Stimulated activated naive CD8-positive, alpha-beta T cell treated with anti-CD3 and anti-CD28 coated beads, Interleukin-15, amount 100 ng/mL, for 72 hours (primary cell): Measurements from ENCODE around the gene CMKLR1.

Source experiments
- ATAC-seq: fragments of 150-1000 bp; cut with Tn5 transposase; 2 replicates; pipeline ENCODE4 v1.10.0; 2021; ENCODE audit warnings: mild to moderate bottlenecking, moderate library complexity
- DNase-seq, 2 donors: peaks; one replicate each; pipeline ENCODE4 v3.0.0; 2021 to 2022
- H3K27ac Mint-ChIP-seq, 2 donors: one replicate each; pipeline ENCODE4 v1.8.0; 2022; ENCODE audit warnings: mild to moderate bottlenecking in 2 of 2, mixed read lengths in 2 of 2, moderate library complexity in 2 of 2
- H3K27me3 Mint-ChIP-seq: one replicate; pipeline ENCODE4 v1.8.0; 2022; ENCODE audit warnings: mixed read lengths
- H3K4me1 Mint-ChIP-seq: one replicate; pipeline ENCODE4 v1.8.0; 2022; ENCODE audit warnings: mild to moderate bottlenecking, mixed read lengths
- H3K4me3 Mint-ChIP-seq, 2 donors: one replicate each; pipeline ENCODE4 v1.8.0; 2022; ENCODE audit warnings: mild to moderate bottlenecking in 2 of 2, mixed read lengths in 2 of 2, moderate library complexity in 1 of 2
- H3K9me3 Mint-ChIP-seq, 2 donors: one replicate each; pipeline ENCODE4 v1.8.0; 2022; ENCODE audit warnings: mixed read lengths in 2 of 2

CMKLR1 gene

DNA sequence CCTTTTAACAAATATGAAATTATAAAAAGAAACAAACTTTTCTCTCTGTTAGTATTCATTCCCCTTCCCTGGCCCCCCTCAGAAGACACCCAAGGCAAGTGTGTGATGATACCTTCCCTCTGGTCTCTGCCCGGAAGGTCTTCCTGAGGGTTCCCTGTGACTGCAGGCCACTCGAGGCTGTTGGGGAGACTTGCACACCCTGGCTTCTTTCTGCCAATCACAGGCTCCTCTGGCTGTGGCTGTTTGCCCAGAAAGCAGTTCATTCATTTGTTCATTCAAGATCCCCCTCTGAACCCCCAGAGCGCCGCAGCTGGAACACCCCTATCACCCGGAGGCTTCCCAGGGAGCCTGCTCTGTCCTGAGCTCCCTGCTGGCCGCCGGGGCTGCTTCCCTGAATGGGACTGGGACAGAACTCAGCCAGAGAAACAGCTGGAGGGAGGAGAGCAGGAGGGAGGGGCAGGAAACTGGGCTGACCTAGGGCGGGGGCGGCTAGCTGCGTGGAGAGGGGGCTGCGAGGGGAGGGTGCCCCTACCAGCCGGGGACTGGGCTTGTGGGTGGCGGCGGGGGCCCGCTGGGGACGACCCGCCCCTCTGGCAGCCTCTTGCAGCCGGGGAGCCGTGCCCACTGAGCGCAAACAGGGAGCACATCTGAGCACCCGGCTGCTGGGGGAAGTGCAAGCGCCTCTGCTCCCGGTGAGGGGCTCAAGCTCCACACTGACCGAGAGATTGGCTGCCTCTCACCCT, at the start of gene CMKLR1:
Gene CMKLR1, minus strand, starts transcription at position 397 of the 743 bp plus-strand sequence. CDS start 45,720 bp downstream, outside the sequence.
- no peak for DNase-seq
- Mint-ChIP-seq H3K4me1 (peaks cover 9% of the 10 kb centered on the region), H3K9me3 (no peaks in the 10 kb centered on the region), H3K4me3 (no peak within 1 kb of the TSS), H3K27ac (peak within 1 kb of the TSS in 1 of 2 donors; percentile 61), H3K27me3 (peaks cover 53% of the 10 kb centered on the region)
- ATAC-seq = peak; percentile 36

DNA sequence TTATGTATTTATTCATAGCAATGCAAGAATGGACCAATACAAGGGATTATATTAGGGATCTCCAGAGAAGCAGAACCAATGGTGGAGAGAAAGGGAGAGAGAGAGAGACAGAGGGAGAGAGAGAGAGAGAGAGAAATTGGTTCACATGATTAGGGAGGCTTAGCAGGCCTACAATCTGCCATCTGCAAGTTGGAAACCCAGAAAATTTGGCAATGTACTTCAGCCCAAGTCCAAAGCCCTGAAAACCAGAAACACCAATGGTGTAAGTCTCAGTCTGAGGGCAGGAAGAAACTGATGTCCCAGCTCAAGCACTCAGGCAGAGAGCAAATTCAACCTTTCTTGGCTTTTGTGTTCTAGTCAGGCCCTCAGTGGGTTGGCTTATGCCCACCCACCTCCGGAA, 48.7 kb upstream of the CMKLR1 start:
- H3K4me1 Mint-ChIP-seq = no peaks in the 10 kb centered on the region
- ATAC-seq (no peak), DNase-seq (no peak)
- H3K27me3 Mint-ChIP-seq = peaks cover 28% of the 10 kb centered on the region
- no peak overlapping the region for H3K27ac Mint-ChIP-seq
- no peaks in the 10 kb centered on the region for H3K9me3 Mint-ChIP-seq
- H3K4me3 Mint-ChIP-seq = no peak overlapping the region

DNA sequence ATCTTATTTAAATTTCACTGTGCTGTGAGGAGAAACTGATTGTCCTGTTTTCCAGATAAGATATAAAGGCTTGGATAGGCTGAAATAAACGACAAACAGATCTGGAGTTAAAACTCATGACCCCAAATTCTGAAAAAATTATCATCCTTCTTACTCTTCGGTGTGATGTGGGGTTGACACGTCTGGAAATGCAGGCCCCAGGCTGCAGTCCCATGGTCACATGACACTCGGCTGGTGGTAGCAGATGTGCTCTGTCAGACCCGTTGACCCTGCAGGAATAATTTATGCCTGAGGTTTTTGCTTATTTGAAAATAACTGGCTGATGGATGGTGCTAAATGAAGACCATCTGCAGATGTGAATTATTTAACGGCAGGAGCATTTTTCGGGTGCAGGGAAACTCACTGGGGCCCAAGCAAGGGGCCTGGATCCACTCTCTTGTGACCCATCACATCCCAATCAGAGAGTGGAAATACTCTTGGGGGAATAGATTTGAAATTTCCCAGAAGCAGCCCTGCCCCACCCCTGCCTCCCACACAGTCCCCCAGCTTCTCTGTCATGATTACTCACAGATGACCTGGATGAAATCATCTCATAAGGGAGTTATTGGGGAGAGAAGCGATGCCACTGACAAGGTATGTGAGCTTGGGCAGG, 47.7 kb upstream of the CMKLR1 start:
- H3K9me3 Mint-ChIP-seq = no peaks in the 10 kb centered on the region
- no peak overlapping the region for H3K4me3 Mint-ChIP-seq
- peaks cover 18% of the 10 kb centered on the region for H3K27me3 Mint-ChIP-seq
- no peaks in the 10 kb centered on the region for H3K4me1 Mint-ChIP-seq
- no peak overlapping the region for H3K27ac Mint-ChIP-seq
- ATAC-seq (no peak), DNase-seq (no peak)

GRCh38 chr12:108382437-108382801, 43.3 kb upstream of the CMKLR1 start:
- DNase-seq = no peak
- H3K4me1 Mint-ChIP-seq = no peaks in the 10 kb centered on the region
- H3K27ac Mint-ChIP-seq = no peak overlapping the region
- no peak for ATAC-seq
- peaks cover 12% of the 10 kb centered on the region for H3K27me3 Mint-ChIP-seq
- peaks cover under 1 to 8% of the 10 kb centered on the region in 2 donors for H3K9me3 Mint-ChIP-seq
- no peak overlapping the region for H3K4me3 Mint-ChIP-seq

- Mint-ChIP-seq H3K27me3 (peaks cover 12% of the 10 kb centered on the region), H3K9me3 (peaks cover 5 to 12% of the 10 kb centered on the region in 2 donors), H3K4me1 (no peaks in the 10 kb centered on the region), H3K4me3 (no peak overlapping the region), H3K27ac (no peak overlapping the region)
- ATAC-seq (no peak), DNase-seq (no peak)
Observed at GRCh38 chr12:108381787-108382436, 42.8 kb upstream of the CMKLR1 start.

- Mint-ChIP-seq H3K9me3 (peaks cover 5 to 18% of the 10 kb centered on the region in 2 donors), H3K4me1 (no peaks in the 10 kb centered on the region), H3K4me3 (no peak overlapping the region), H3K27me3 (no peaks in the 10 kb centered on the region), H3K27ac (no peak overlapping the region)
- DNase-seq (no peak), ATAC-seq (no peak)
Observed at GRCh38 chr12:108380382-108380781, 41.3 kb upstream of the CMKLR1 start.

GRCh38 chr12:108379823-108380222, 40.7 kb upstream of the CMKLR1 start:
- ATAC-seq (no peak), DNase-seq (no peak)
- no peak overlapping the region for H3K4me3 Mint-ChIP-seq
- H3K27me3 Mint-ChIP-seq = no peaks in the 10 kb centered on the region
- H3K9me3 Mint-ChIP-seq = peaks cover 5 to 18% of the 10 kb centered on the region in 2 donors
- no peak overlapping the region for H3K27ac Mint-ChIP-seq
- no peaks in the 10 kb centered on the region for H3K4me1 Mint-ChIP-seq

DNA sequence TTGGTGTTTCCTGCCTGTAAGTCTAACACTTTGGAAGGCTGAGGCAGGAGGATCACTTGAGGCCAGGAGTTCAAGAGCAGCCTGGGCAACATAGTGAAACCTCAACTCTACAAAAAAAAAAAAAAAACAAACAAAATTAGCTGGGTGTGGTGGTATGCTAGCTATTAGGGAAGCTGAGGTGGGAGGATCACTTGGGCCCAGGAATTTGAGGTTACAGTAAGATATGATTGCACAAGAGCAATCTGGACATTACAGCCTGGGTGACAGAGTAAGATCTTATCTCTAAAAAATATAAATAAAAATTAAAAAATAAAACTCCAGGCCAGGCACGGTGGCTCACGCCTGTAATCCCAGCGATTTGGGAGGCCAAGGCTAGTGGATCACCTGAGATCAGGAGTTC, 39.8 kb upstream of the CMKLR1 start:
- no peak for ATAC-seq
- H3K4me3 Mint-ChIP-seq = no peak overlapping the region
- H3K27ac Mint-ChIP-seq = no peak overlapping the region
- H3K9me3 Mint-ChIP-seq = peaks cover 5 to 18% of the 10 kb centered on the region in 2 donors
- no peak for DNase-seq
- H3K4me1 Mint-ChIP-seq = no peaks in the 10 kb centered on the region
- H3K27me3 Mint-ChIP-seq = no peaks in the 10 kb centered on the region

- ATAC-seq (no peak), DNase-seq (no peak)
- H3K4me3 Mint-ChIP-seq = no peak overlapping the region
- no peak overlapping the region for H3K27ac Mint-ChIP-seq
- H3K9me3 Mint-ChIP-seq = peaks cover 19 to 34% of the 10 kb centered on the region in 2 donors
- H3K4me1 Mint-ChIP-seq = no peaks in the 10 kb centered on the region
- H3K27me3 Mint-ChIP-seq = no peaks in the 10 kb centered on the region
Observed at GRCh38 chr12:108377260-108377659, 38.1 kb upstream of the CMKLR1 start.

GRCh38 chr12:108375986-108376663, 37.0 kb upstream of the CMKLR1 start:
- H3K4me1 Mint-ChIP-seq = no peaks in the 10 kb centered on the region
- H3K9me3 Mint-ChIP-seq = peaks cover 22 to 39% of the 10 kb centered on the region in 2 donors
- H3K4me3 Mint-ChIP-seq = no peak overlapping the region
- no peaks in the 10 kb centered on the region for H3K27me3 Mint-ChIP-seq
- DNase-seq = no peak
- H3K27ac Mint-ChIP-seq = no peak overlapping the region
- ATAC-seq = no peak

DNA sequence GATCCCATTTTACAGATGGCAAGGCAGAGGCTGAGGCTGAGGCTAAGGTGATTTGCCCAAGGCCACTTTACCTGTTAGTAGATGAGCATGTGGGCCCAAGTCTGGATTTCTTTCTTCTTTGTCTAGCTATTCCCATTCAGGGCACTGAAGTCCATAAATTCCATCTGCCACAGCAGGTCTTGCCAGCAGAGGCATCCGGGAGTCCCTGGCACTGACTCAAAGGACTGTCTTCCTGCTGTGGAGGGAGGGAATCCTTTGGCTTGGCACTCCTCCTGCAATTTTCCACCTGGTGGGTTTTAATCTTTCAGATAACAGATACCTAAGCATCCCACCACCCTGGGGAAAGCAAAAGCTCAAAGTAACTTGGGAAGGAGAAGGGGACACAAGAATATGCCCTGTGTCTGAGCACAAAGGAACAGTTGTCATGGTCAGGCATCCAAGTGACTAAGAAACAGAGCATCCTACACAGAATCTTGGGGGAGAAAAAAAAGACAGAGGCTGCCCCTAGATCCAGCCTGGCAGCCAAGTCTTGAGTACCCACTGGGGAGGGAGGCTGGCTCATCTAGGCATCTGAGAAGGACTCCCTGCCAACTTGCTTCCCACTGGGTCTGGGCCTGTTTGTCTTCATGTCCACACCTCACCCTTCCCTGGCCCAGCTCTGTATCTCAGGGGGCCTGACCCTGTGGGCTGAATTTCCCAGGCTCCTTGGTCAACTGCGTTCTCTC, 35.6 kb upstream of the CMKLR1 start:
- DNase-seq = no peak
- no peaks in the 10 kb centered on the region for H3K4me1 Mint-ChIP-seq
- H3K9me3 Mint-ChIP-seq = peaks cover 22 to 39% of the 10 kb centered on the region in 2 donors
- no peak for ATAC-seq
- H3K27ac Mint-ChIP-seq = no peak overlapping the region
- no peaks in the 10 kb centered on the region for H3K27me3 Mint-ChIP-seq
- no peak overlapping the region for H3K4me3 Mint-ChIP-seq

GRCh38 chr12:108373111-108373510, 34.0 kb upstream of the CMKLR1 start:
- no peak for ATAC-seq
- H3K9me3 Mint-ChIP-seq = peaks cover 22 to 37% of the 10 kb centered on the region in 2 donors
- H3K4me3 Mint-ChIP-seq = no peak overlapping the region
- no peaks in the 10 kb centered on the region for H3K4me1 Mint-ChIP-seq
- no peak for DNase-seq
- no peak overlapping the region for H3K27ac Mint-ChIP-seq
- no peaks in the 10 kb centered on the region for H3K27me3 Mint-ChIP-seq

GRCh38 chr12:108371801-108372344, 32.8 kb upstream of the CMKLR1 start:
- no peak overlapping the region for H3K4me3 Mint-ChIP-seq
- H3K4me1 Mint-ChIP-seq = no peaks in the 10 kb centered on the region
- no peak overlapping the region for H3K27ac Mint-ChIP-seq
- peaks cover 17 to 27% of the 10 kb centered on the region in 2 donors for H3K9me3 Mint-ChIP-seq
- DNase-seq (no peak), ATAC-seq (no peak)
- H3K27me3 Mint-ChIP-seq = no peaks in the 10 kb centered on the region

GRCh38 chr12:108370415-108370814, 31.3 kb upstream of the CMKLR1 start:
- no peaks in the 10 kb centered on the region for H3K4me1 Mint-ChIP-seq
- H3K4me3 Mint-ChIP-seq = no peak overlapping the region
- no peak overlapping the region for H3K27ac Mint-ChIP-seq
- H3K27me3 Mint-ChIP-seq = no peaks in the 10 kb centered on the region
- ATAC-seq (no peak), DNase-seq (no peak)
- peaks cover 17 to 20% of the 10 kb centered on the region in 2 donors for H3K9me3 Mint-ChIP-seq
